GM12872 (cell line): ENCODE results near the gene TRAF3.

ENCODE experiments used
- CTCF ChIP-seq: IDR thresholded peaks from 3 replicates; pipeline ENCODE4 v1.5.1; 2011; ENCODE audit warnings: low read depth, mild to moderate bottlenecking, low read length, moderate library complexity; ENCODE audit not compliant: insufficient read depth

Gene TRAF3

GRCh38 chr14:102945346-102946130 lies 168.3 kb downstream of the TRAF3 start:
- no peak for TF ChIP-seq CTCF

GRCh38 chr14:102947321-102948103 lies 170.3 kb downstream of the TRAF3 start:
- no peak for TF ChIP-seq CTCF

GRCh38 chr14:102948698-102949061 lies 171.4 kb downstream of the TRAF3 start:
- no peak for TF ChIP-seq CTCF

- no peak for TF ChIP-seq CTCF
Observed at GRCh38 chr14:102949062-102949800, 172.0 kb downstream of the TRAF3 start.

GRCh38 chr14:102949801-102950451 lies 172.7 kb downstream of the TRAF3 start:
- TF ChIP-seq CTCF = no peak

GRCh38 chr14:102951034-102951433 lies 173.8 kb downstream of the TRAF3 start:
- TF ChIP-seq CTCF = no peak

- no peak for TF ChIP-seq CTCF
Observed at GRCh38 chr14:102951799-102952198, 174.6 kb downstream of the TRAF3 start.
